H1 (cell line): ENCODE data around the gene BBX. TPM values are rescaled to one million over a fixed set of nuclear protein-coding genes. Genes with fewer than 3 reads are reported as not detected.

ENCODE experiments used
- CHD1 ChIP-seq: IDR thresholded peaks from 2 replicates; pipeline ENCODE4 v1.6.1; 2012; ENCODE audit warnings: low read depth, low read length, improper control_type of control experiment
- CTCF ChIP-seq, 3 experiments: IDR thresholded peaks; 1 replicate in 2 of 3; 2 replicates in 1 of 3; pipeline versions ENCODE4 v1.5.1 to v1.6.1; 2011; ENCODE audit warnings: low read length in 3 of 3, mild to moderate bottlenecking in 3 of 3, inconsistent platforms in 2 of 3, low read depth in 1 of 3, moderate library complexity in 1 of 3; ENCODE audit not compliant: insufficient read depth in 1 of 3; ENCODE audit errors: control extremely low read depth in 1 of 3
- JUND ChIP-seq: IDR thresholded peaks from 2 replicates; pipeline ENCODE4 v1.6.1; 2011; ENCODE audit warnings: mild to moderate bottlenecking, improper control_type of control experiment, low read length
- NRF1 ChIP-seq: IDR thresholded peaks from 2 replicates; pipeline ENCODE4 v1.6.1; 2011; ENCODE audit warnings: mild to moderate bottlenecking, low read depth, low read length, improper control_type of control experiment
- SUZ12 ChIP-seq: fragments of 200-600 bp; sonication (generic); IDR thresholded peaks from 2 replicates; pipeline ENCODE4 v1.6.1; 2012; ENCODE audit warnings: mild to moderate bottlenecking, inconsistent platforms, low read length, moderate library complexity, mixed read lengths
- polyA plus RNA-seq, 7 experiments: library from polyadenylated mRNA; depleted of rRNA in 3 of 7; stranded (reverse) in 5 of 7; unstranded in 2 of 7; fragments of >200 nt in 5 of 7; fragments of 200-250 nt in 2 of 7; gene quantifications; 1 replicate in 5 of 7; 2 replicates in 1 of 7; 4 replicates in 1 of 7; pipeline versions ENCODE4 v1.2.1 to v1.2.3, GENCODE V29; 2011 to 2013; ENCODE audit warnings: missing spikeins in 2 of 7, mixed read lengths in 2 of 7
- total RNA-seq: library from RNA; stranded (reverse); fragmentation: NEBNext Ultra II Directional; extraction: Animal tissue kit (Norgen Biotek cat#: 25700); gene quantifications from 2 replicates; pipeline ENCODE4 v1.2.1, GENCODE V29; 2021

The BBX gene
- total and polyA plus RNA-seq, 2 of the 8 experiments (the other 6 are each of a cell fraction or from before 2014, with no cell fraction given) = 11.0 to 42.5 TPM

- TF ChIP-seq JUND (no peak), CTCF (IDR thresholded peaks at IDR 0.05; ENCODE audit: control extremely low read depth in 1 of 3, insufficient read depth in 1 of 3, low read depth in 1 of 3, low read length in 3 of 3) (peak; percentile 18 to 46 (median 43); a peak in 3 of 4 replicates), NRF1 (no peak), SUZ12 (no peak), CHD1 (no peak)
Observed at GRCh38 chr3:107643038-107643883, 120.5 kb downstream of the BBX start (continued).
